Measurements from ENCODE around the gene TFDP3.

DNA sequence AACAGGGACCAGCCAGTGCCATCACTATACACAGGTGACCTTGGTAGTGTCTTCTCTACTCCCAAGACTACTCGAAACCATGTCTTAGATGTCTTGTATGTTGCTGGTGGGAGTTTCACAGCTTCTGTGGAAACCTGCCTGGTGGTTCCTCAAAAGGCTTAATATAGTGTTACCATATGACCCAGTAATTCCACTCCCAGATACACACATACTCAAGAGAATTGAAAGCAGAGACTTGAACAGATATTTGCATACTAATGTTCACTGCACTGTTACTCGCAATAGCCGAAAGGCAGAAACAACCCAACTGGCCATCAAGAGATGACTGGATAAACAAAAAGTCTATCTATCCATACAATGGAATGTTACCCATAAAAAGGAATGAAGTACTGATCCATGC lies 3.1 kb downstream of the TFDP3 start:
- TF ChIP-seq EZH2 (IDR thresholded peaks at IDR 0.05; ENCODE audit: low read length, unreplicated experiment) (no peak), CTCF (conservative IDR thresholded peaks at IDR 0.05; ENCODE audit: low read depth, low read length) (no peak)
